ENCODE data around the gene SEMA3B.

DNA sequence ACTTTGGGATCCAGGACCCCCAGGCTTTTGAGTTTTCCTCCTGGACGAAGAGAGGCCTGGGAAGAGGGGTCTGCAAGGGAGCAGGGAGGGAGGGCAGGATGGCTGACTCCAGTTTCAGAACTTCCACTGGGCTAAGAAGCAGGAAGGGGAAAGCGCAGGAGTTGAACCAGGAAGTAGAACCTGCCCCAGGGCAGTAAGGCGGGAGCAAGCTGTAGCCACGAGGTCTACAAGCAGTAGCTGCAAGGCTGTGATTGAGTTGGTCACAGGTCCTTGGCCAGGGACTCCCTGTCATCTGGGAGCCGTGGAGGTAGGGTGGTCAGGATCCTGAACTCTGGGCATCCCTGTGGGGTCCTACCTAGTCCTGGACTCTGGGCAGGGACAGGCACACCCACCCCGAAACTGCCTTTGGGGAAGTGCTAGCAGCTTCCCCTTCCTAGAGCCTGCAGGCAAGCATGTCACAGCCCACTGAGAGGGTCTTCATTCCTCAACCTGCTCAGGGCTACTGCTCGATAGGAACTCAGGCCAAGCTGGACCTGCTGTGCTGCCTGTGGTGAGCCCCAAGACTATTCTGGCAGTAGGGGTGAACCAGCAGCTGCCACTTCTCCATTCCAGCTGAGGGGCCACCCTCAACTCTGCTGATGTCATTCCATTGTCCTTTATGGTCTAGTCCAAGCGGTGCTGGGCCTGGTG lies 38.7 kb upstream of the SEMA3B start:
- TF ChIP-seq POLR2AphosphoS5 (IDR thresholded peaks at IDR 0.05; ENCODE audit: low read depth): no peak
- TF ChIP-seq, protein P1, sequence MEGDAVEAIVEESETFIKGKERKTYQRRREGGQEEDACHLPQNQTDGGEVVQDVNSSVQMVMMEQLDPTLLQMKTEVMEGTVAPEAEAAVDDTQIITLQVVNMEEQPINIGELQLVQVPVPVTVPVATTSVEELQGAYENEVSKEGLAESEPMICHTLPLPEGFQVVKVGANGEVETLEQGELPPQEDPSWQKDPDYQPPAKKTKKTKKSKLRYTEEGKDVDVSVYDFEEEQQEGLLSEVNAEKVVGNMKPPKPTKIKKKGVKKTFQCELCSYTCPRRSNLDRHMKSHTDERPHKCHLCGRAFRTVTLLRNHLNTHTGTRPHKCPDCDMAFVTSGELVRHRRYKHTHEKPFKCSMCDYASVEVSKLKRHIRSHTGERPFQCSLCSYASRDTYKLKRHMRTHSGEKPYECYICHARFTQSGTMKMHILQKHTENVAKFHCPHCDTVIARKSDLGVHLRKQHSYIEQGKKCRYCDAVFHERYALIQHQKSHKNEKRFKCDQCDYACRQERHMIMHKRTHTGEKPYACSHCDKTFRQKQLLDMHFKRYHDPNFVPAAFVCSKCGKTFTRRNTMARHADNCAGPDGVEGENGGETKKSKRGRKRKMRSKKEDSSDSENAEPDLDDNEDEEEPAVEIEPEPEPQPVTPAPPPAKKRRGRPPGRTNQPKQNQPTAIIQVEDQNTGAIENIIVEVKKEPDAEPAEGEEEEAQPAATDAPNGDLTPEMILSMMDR (conservative IDR thresholded peaks at IDR 0.05; ENCODE audit: low read depth in 2 of 2): no peak
- TF ChIP-seq, protein P2, sequence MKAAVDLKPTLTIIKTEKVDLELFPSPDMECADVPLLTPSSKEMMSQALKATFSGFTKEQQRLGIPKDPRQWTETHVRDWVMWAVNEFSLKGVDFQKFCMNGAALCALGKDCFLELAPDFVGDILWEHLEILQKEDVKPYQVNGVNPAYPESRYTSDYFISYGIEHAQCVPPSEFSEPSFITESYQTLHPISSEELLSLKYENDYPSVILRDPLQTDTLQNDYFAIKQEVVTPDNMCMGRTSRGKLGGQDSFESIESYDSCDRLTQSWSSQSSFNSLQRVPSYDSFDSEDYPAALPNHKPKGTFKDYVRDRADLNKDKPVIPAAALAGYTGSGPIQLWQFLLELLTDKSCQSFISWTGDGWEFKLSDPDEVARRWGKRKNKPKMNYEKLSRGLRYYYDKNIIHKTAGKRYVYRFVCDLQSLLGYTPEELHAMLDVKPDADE (IDR thresholded peaks at IDR 0.05): no peak
